B cell (primary cell): ENCODE data around the gene IER5L. TPM values are rescaled to one million over a fixed set of nuclear protein-coding genes. Genes with fewer than 3 reads are reported as not detected.

ENCODE experiments used
- ATAC-seq: fragments of 200-7000 bp; cut with Tn5 transposase; one replicate; pipeline ENCODE4 v1.10.0; 2021; ENCODE audit warnings: low read depth, mild to moderate bottlenecking, moderate number of reproducible peaks, moderate library complexity
- CTCF ChIA-PET: fragments of 350-600 bp; sonication (Branson Sonifier 250); formaldehyde crosslinking; loops from one replicate; lab custom pipeline; 2021; ENCODE audit warnings: antibody characterized with exemption, inconsistent platforms; lab: Charles Lee
- POLR2A ChIA-PET: fragments of 350-600 bp; sonication (Branson Sonifier 250); formaldehyde crosslinking; loops from one replicate; lab custom pipeline; 2021; ENCODE audit warnings: antibody characterized with exemption; lab: Charles Lee
- DNase-seq: peaks from one replicate; pipeline ENCODE4 v3.0.0; 2013
- H2AFZ ChIP-seq: 2 replicates; pipeline ENCODE4 v1.6.1; 2012; ENCODE audit warnings: mild to moderate bottlenecking, low read depth, low read length; ENCODE audit not compliant: insufficient read depth, poor library complexity, severe bottlenecking
- H3K27ac ChIP-seq, 2 donors: 1 replicate in 1 of 2; 2 replicates in 1 of 2; pipeline ENCODE4 v1.5.1; 2012 to 2013; ENCODE audit warnings: low read length in 2 of 2, mild to moderate bottlenecking in 2 of 2, moderate library complexity in 1 of 2
- H3K27me3 ChIP-seq, 4 experiments: fragments of 200-600 bp in 1 of 4; sonication (generic) in 1 of 4; replicated peaks in 1 of 4; 1 replicate in 2 of 4; 2 replicates in 2 of 4; pipeline versions ENCODE4 v1.6.1 to v1.7.0; 2013 to 2016; ENCODE audit warnings: low read length in 3 of 4, mild to moderate bottlenecking in 2 of 4, mixed read lengths in 1 of 4, moderate library complexity in 1 of 4; ENCODE audit not compliant: insufficient read depth in 4 of 4, control insufficient read depth in 3 of 4; ENCODE audit errors: control extremely low read depth in 1 of 4
- H3K36me3 ChIP-seq, 2 experiments: replicated peaks in 1 of 2; 1 replicate in 1 of 2; 2 replicates in 1 of 2; pipeline versions ENCODE4 v1.6.1 to v1.7.1; 2013; ENCODE audit warnings: low read length in 1 of 2; ENCODE audit not compliant: insufficient read depth in 2 of 2, control insufficient read depth in 1 of 2; ENCODE audit errors: control extremely low read depth in 1 of 2, extremely low read depth in 1 of 2
- H3K4me1 ChIP-seq, 2 donors: fragments of 200-600 bp in 1 of 2; sonication (generic) in 1 of 2; 1 replicate in 1 of 2; 2 replicates in 1 of 2; pipeline versions ENCODE4 v1.5.1 to v1.6.1; 2013 to 2017; ENCODE audit warnings: low read length in 2 of 2; ENCODE audit not compliant: control insufficient read depth in 2 of 2, insufficient read depth in 2 of 2
- H3K4me2 ChIP-seq: replicated peaks from 2 replicates; pipeline ENCODE3; 2012; ENCODE audit warnings: mild to moderate bottlenecking, low read depth, low read length; ENCODE audit not compliant: poor library complexity, severe bottlenecking
- H3K4me3 ChIP-seq, 5 experiments: fragments of 200-600 bp in 1 of 5; sonication (generic) in 1 of 5; 1 replicate in 3 of 5; 2 replicates in 2 of 5; pipeline versions ENCODE4 v1.5.1 to v1.7.0; 2011 to 2016; ENCODE audit warnings: low read length in 4 of 5, mild to moderate bottlenecking in 4 of 5, low read depth in 2 of 5, control low read depth in 1 of 5, moderate library complexity in 1 of 5; ENCODE audit not compliant: insufficient read depth in 1 of 5; ENCODE audit errors: control extremely low read depth in 1 of 5, extremely low read depth in 1 of 5
- H3K79me2 ChIP-seq: fragments of 200-600 bp; sonication (generic); one replicate; pipeline ENCODE4 v1.6.0; 2016; ENCODE audit warnings: low read length; ENCODE audit not compliant: control insufficient read depth, insufficient read depth
- H3K9ac ChIP-seq: fragments of 200-600 bp; sonication (generic); 2 replicates; pipeline ENCODE4 v1.6.1; 2017; ENCODE audit warnings: mild to moderate bottlenecking, low read length, moderate library complexity
- H3K9me3 ChIP-seq, 3 donors: one replicate each; pipeline versions ENCODE4 v1.6.1 to v1.7.1; 2013; ENCODE audit warnings: low read length in 2 of 3; ENCODE audit not compliant: control insufficient read depth in 2 of 3, insufficient read depth in 1 of 3; ENCODE audit errors: control extremely low read depth in 1 of 3
- H4K20me1 ChIP-seq: 2 replicates; pipeline ENCODE4 v1.6.0; 2012; ENCODE audit warnings: mild to moderate bottlenecking, low read length; ENCODE audit not compliant: insufficient read depth, control insufficient read depth, poor library complexity, severe bottlenecking
- H3K27ac Mint-ChIP-seq: one replicate; pipeline ENCODE4 v1.8.0; 2021; ENCODE audit warnings: mixed read lengths
- H3K27me3 Mint-ChIP-seq: one replicate; pipeline ENCODE4 v1.8.0; 2021; ENCODE audit warnings: mixed read lengths
- H3K4me1 Mint-ChIP-seq: one replicate; pipeline ENCODE4 v1.8.0; 2021; ENCODE audit warnings: mixed read lengths
- H3K4me3 Mint-ChIP-seq: one replicate; pipeline ENCODE4 v1.8.0; 2021; ENCODE audit warnings: mixed read lengths
- H3K9me3 Mint-ChIP-seq: one replicate; pipeline ENCODE4 v1.8.0; 2022; ENCODE audit warnings: mixed read lengths; ENCODE audit not compliant: insufficient read depth
- CTCF ChIP-seq: fragments of 200-600 bp; IDR thresholded peaks from one replicate; pipeline ENCODE4 v1.8.0; 2022; ENCODE audit warnings: antibody characterized with exemption, mild to moderate bottlenecking
- EZH2 ChIP-seq: IDR thresholded peaks from 2 replicates; pipeline ENCODE4 v1.6.1; 2012; ENCODE audit warnings: borderline replicate concordance, low read depth, mild to moderate bottlenecking, moderate library complexity, low read length; ENCODE audit not compliant: insufficient read depth, poor library complexity, severe bottlenecking
- WGBS: methylation state at CpG from one replicate; pipeline ENCODE4 v1.1.5; 2013; ENCODE audit warnings: missing lambda C conversion rate; ENCODE audit not compliant: insufficient coverage; 5-methylcytosine and 5-hydroxymethylcytosine counted together
- intact Hi-C: fragments of 100-400 bp; cut with micrococcal nuclease; formaldehyde crosslinking; loops from one replicate; pipeline ENCODE4 v1.10.0; 2022
- polyA plus RNA-seq: library from polyadenylated mRNA; depleted of rRNA; stranded (reverse); fragments of >200 nt; gene quantifications from 2 replicates; pipeline ENCODE4 v1.2.3, GENCODE V29; 2012
- total RNA-seq, 2 donors: library from RNA; stranded (reverse); fragments of 120-200 nt in 1 of 2; gene quantifications; 1 replicate in 1 of 2; 2 replicates in 1 of 2; pipeline versions ENCODE4 v1.2.3 to v1.2.4, GENCODE V29; 2013 to 2022

The IER5L gene
- total and polyA plus RNA-seq, 2 donors (not counting 1 experiment from before 2014, with no cell fraction given): 1.5 to 12.9 TPM

- Histone ChIP-seq H2AFZ (no peak overlapping the region), H4K20me1 (no peaks in the 10 kb centered on the region), H3K4me3 (no peak overlapping the region), H3K4me1 (peaks cover 23 to 32% of the 10 kb centered on the region in 2 donors), H3K79me2 (peaks cover 3% of the 10 kb centered on the region), H3K27ac (no peak overlapping the region), H3K36me3 (peaks cover 1 to 39% of the 10 kb centered on the region in 2 experiments), H3K9ac (no peak overlapping the region), H3K9me3 (no peaks in the 10 kb centered on the region), H3K4me2 (no peak overlapping the region), H3K27me3 (no peaks in the 10 kb centered on the region)
- Mint-ChIP-seq H3K27ac (no peak overlapping the region), H3K9me3 (no peaks in the 10 kb centered on the region), H3K27me3 (no peaks in the 10 kb centered on the region), H3K4me1 (peaks cover 30% of the 10 kb centered on the region), H3K4me3 (no peak overlapping the region)
- no peak for DNase-seq
- WGBS: 92% methylated on average over 12 of the region's 16 CpGs
- TF ChIP-seq CTCF (no peak), EZH2 (no peak)
- ATAC-seq: no peak
- POLR2A ChIA-PET: interaction anchor here (0.6 kb wide), 1 partner anchor 132 kb away, joined by 5 read pairs; no protein-coding TSS in a partner anchor
- CTCF ChIA-PET: interaction anchor here (0.6 to 18.9 kb wide), 8 partner anchors 37 to 649 kb away, joined by 4 to 382 read pairs (median 7); partner anchors contain the start of genes C9orf50, IER5L and NTMT1
- intact Hi-C loops: no loop called here
Measured at GRCh38 chr9:129136446-129137035, 41.5 kb downstream of the IER5L start.

- Mint-ChIP-seq H3K9me3 (no peaks in the 10 kb centered on the region), H3K4me1 (peaks cover 20% of the 10 kb centered on the region), H3K27ac (no peak overlapping the region), H3K27me3 (no peaks in the 10 kb centered on the region), H3K4me3 (no peak overlapping the region)
- H2AFZ ChIP-seq: no peak overlapping the region
- H3K27ac ChIP-seq: no peak overlapping the region
- intact Hi-C loops: no loop called here
- no peak for ATAC-seq
- H4K20me1 ChIP-seq: no peaks in the 10 kb centered on the region
- WGBS: 94% methylated on average over 6 of the region's 6 CpGs
- H3K36me3 ChIP-seq: peaks cover 1 to 44% of the 10 kb centered on the region in 2 experiments
- TF ChIP-seq EZH2: no peak
- no peak for TF ChIP-seq CTCF
- peaks cover 15 to 24% of the 10 kb centered on the region in 2 donors for H3K4me1 ChIP-seq
- H3K4me2 ChIP-seq: no peak overlapping the region
- POLR2A ChIA-PET: interaction anchor here (0.6 kb wide), 1 partner anchor 131 kb away, joined by 5 read pairs; no protein-coding TSS in a partner anchor
- H3K9ac ChIP-seq: no peak overlapping the region
- H3K79me2 ChIP-seq: no peaks in the 10 kb centered on the region
- no peaks in the 10 kb centered on the region for H3K9me3 ChIP-seq
- CTCF ChIA-PET: interaction anchor here (0.6 to 18.9 kb wide), 7 partner anchors 39 to 603 kb away, joined by 3 to 382 read pairs (median 5); partner anchors contain the start of genes C9orf50, IER5L and NTMT1
- H3K27me3 ChIP-seq: no peaks in the 10 kb centered on the region
- no peak for DNase-seq
- no peak overlapping the region for H3K4me3 ChIP-seq
Measured at GRCh38 chr9:129135476-129135875, 42.6 kb downstream of the IER5L start.
